K562 (cell line): Measurements from ENCODE around the gene RGS14. TPM values are rescaled to one million over a fixed set of nuclear protein-coding genes. Genes with fewer than 3 reads are reported as not detected.
A peak's percentile ranks its signal among the peaks of the same experiment; 100 is the strongest.

Experiments used
- ARHGAP35 ChIP-seq: fragments of 450-650 bp; IDR thresholded peaks from 2 replicates; pipeline ENCODE4 v1.6.1; 2018; ENCODE audit not compliant: partially characterized antibody
- BDP1 ChIP-seq: IDR thresholded peaks from 3 replicates; pipeline ENCODE4 v1.6.1; 2011; ENCODE audit not compliant: insufficient read length, insufficient read depth
- BRCA1 ChIP-seq, 2 experiments: fragments of 450-650 bp in 1 of 2; sonication (generic) in 1 of 2; formaldehyde crosslinking in 1 of 2; IDR thresholded peaks; 2 replicates each; pipeline versions ENCODE4 v1.5.0 to v1.6.1; 2017 to 2020; ENCODE audit warnings: mild to moderate bottlenecking in 1 of 2, missing genetic modification reagents in 1 of 2
- CBFA2T2 ChIP-seq: fragments of 450-650 bp; conservative IDR thresholded peaks from 2 replicates; pipeline ENCODE4 v1.6.1; 2017; ENCODE audit warnings: mild to moderate bottlenecking
- CREM ChIP-seq: IDR thresholded peaks from 2 replicates; pipeline ENCODE4 v1.6.1; 2014; ENCODE audit warnings: antibody characterized with exemption, low read depth
- ELF2 ChIP-seq: fragments of 250-450 bp; sonication (Bioruptor Pico); IDR thresholded peaks from 2 replicates; pipeline ENCODE4 v1.5.0; 2021; ENCODE audit warnings: mild to moderate bottlenecking
- HDAC2 ChIP-seq: fragments of 450-650 bp; IDR thresholded peaks from 2 replicates; pipeline ENCODE4 v1.6.1; 2016; ENCODE audit warnings: mild to moderate bottlenecking
- HNRNPH1 ChIP-seq: fragments of 200-400 bp; formaldehyde crosslinking; optimal IDR thresholded peaks from 2 replicates; pipeline ENCODE3; 2017; ENCODE audit warnings: low read depth, mild to moderate bottlenecking, low read length, moderate library complexity
- HNRNPUL1 ChIP-seq: fragments of 200-400 bp; formaldehyde crosslinking; IDR thresholded peaks from 2 replicates; pipeline ENCODE4 v1.6.1; 2017; ENCODE audit warnings: low read length
- HOXB6 ChIP-seq: fragments of 250-450 bp; sonication (Bioruptor Pico); IDR thresholded peaks from 2 replicates; pipeline ENCODE4 v1.5.1; 2022; ENCODE audit warnings: mild to moderate bottlenecking, borderline replicate concordance
- KLF6 ChIP-seq: fragments of 250-450 bp; sonication (Bioruptor Pico); IDR thresholded peaks from 2 replicates; pipeline ENCODE4 v1.4.0; 2020; ENCODE audit warnings: mild to moderate bottlenecking, moderate library complexity, borderline replicate concordance
- NKRF ChIP-seq: fragments of 450-650 bp; IDR thresholded peaks from 2 replicates; pipeline ENCODE4 v1.6.1; 2016; ENCODE audit warnings: borderline replicate concordance
- PHF20 ChIP-seq: fragments of 450-650 bp; IDR thresholded peaks from 2 replicates; pipeline ENCODE4 v1.6.1; 2018; ENCODE audit not compliant: partially characterized antibody
- POLR2G ChIP-seq: fragments of 200-400 bp; formaldehyde crosslinking; IDR thresholded peaks from 2 replicates; pipeline ENCODE4 v1.6.1; 2017; ENCODE audit warnings: low read depth, mild to moderate bottlenecking, antibody characterized with exemption, low read length, moderate library complexity
- REST ChIP-seq, 2 experiments: fragments of 450-650 bp; formaldehyde crosslinking in 1 of 2; IDR thresholded peaks; 2 replicates each; pipeline versions ENCODE4 v1.4.0 to v1.6.1; 2014 to 2020; ENCODE audit warnings: mild to moderate bottlenecking in 2 of 2, borderline replicate concordance in 1 of 2, low read depth in 1 of 2
- TCF3 ChIP-seq: sonication (generic); formaldehyde crosslinking; IDR thresholded peaks from 2 replicates; pipeline ENCODE4 v1.4.0; 2020; ENCODE audit warnings: mild to moderate bottlenecking, missing genetic modification reagents
- ZC3H4 ChIP-seq: sonication (generic); formaldehyde crosslinking; IDR thresholded peaks from 2 replicates; pipeline ENCODE4 v1.9.0; 2021; ENCODE audit warnings: missing genetic modification reagents, borderline replicate concordance
- ZEB2 ChIP-seq: fragments of 450-650 bp; IDR thresholded peaks from 2 replicates; pipeline ENCODE4 v1.6.1; 2016
- ZNF133 ChIP-seq: fragments of 250-450 bp; sonication (Bioruptor Pico); IDR thresholded peaks from 2 replicates; pipeline ENCODE4 v1.4.0; 2020; ENCODE audit warnings: mild to moderate bottlenecking
- ZNF507 ChIP-seq: conservative IDR thresholded peaks from 2 replicates; pipeline ENCODE4 v1.6.1; 2017; ENCODE audit warnings: missing genetic modification characterization, missing compliant biosample characterization
- polyA plus RNA-seq, 8 experiments: library from polyadenylated mRNA; depleted of rRNA in 4 of 8; stranded (reverse) in 5 of 8; unstranded in 3 of 8; fragments of >200 nt; fragmentation: Nextera tagmentation in 2 of 8; fragmentation: Illumina TruSeq in 1 of 8; extraction: Ambion mirVana in 2 of 8; extraction: Trizol in 1 of 8; gene quantifications; 2 replicates each; pipeline versions ENCODE4 v1.2.1 to v1.2.3, GENCODE V29; 2011 to 2014; ENCODE audit warnings: inconsistent platforms in 1 of 8, missing spikeins in 1 of 8
- total RNA-seq, 7 experiments: library from RNA; depleted of rRNA in 6 of 7; stranded (reverse); fragments of >200 nt in 6 of 7; fragmentation: Illumina TruSeq in 2 of 7; extraction: Trizol in 2 of 7; gene quantifications; 2 replicates each; pipeline versions ENCODE4 v1.2.1 to v1.2.3, GENCODE V29; 2011 to 2021; ENCODE audit warnings: low replicate concordance in 1 of 7

The RGS14 gene
- total and polyA plus RNA-seq, 9 of the 15 experiments (the other 6 are each of a cell fraction or from before 2014, with no cell fraction given) = 0.28 to 75.9 (median 34.5) TPM

GRCh38 chr5:177310757-177311391 is 46.9 kb upstream of the RGS14 start (continued):
- TF ChIP-seq HNRNPUL1 (no peak), PHF20 (no peak), ZNF133 (CRISPR knock-in tag) (no peak), BRCA1 (IDR thresholded peaks at IDR 0.05) (no peak), BRCA1 (CRISPR knock-in tag; IDR thresholded peaks at IDR 0.05) (no peak), ZEB2 (no peak), BDP1 (no peak), REST (IDR thresholded peaks at IDR 0.05; ENCODE audit: borderline replicate concordance) (no peak), REST (CRISPR knock-in tag; IDR thresholded peaks at IDR 0.05; ENCODE audit: low read depth) (no peak), KLF6 (no peak), ARHGAP35 (no peak), POLR2G (no peak), NKRF (peak; percentile 58), HOXB6 (CRISPR knock-in tag) (no peak), CREM (no peak), ELF2 (CRISPR knock-in tag) (no peak), HDAC2 (0 out of 2 replicates have a peak, but pooled peaks have one; percentile 22), HNRNPH1 (no peak), TCF3 (CRISPR knock-in tag) (no peak), ZC3H4 (CRISPR knock-in tag) (no peak), ZNF507 (no peak), CBFA2T2 (no peak)
